GM12878 (cell line): ENCODE data around the gene RIC8B. TPM values are rescaled to one million over a fixed set of nuclear protein-coding genes. Genes with fewer than 3 reads are reported as not detected.

Experiments used
- ATAC-seq: fragments of 200-7000 bp; cut with Tn5 transposase; 3 replicates; pipeline ENCODE4 v1.9.1; 2020; ENCODE audit warnings: mild to moderate bottlenecking, moderate library complexity
- BruUV-seq: library from RNA; stranded (reverse); fragments of 400-500 nt; replicated peaks from 2 replicates; lab custom pipeline; 2021; lab: Mats Ljungman, UMichigan
- CTCF ChIA-PET: fragments of 300-600 bp; sonication (Branson Sonifier 250); formaldehyde crosslinking; extraction: SDS; loops from one replicate; lab custom pipeline; 2021; ENCODE audit warnings: inconsistent platforms; lab: Yijun Ruan, JAX
- POLR2A ChIA-PET: fragments of 350-600 bp; formaldehyde crosslinking; extraction: SDS; loops from one replicate; lab custom pipeline; 2021; ENCODE audit warnings: inconsistent platforms; lab: Charles Lee
- RAD21 ChIA-PET: fragments of 300-600 bp; sonication (Branson Sonifier 250); formaldehyde crosslinking; loops from one replicate; lab custom pipeline; 2023; ENCODE audit warnings: antibody characterized with exemption; ENCODE audit not compliant: unreplicated experiment; lab: Charles Lee
- SMC1A ChIA-PET: fragments of 300-600 bp; sonication (Branson Sonifier 250); formaldehyde crosslinking; loops from one replicate; lab custom pipeline; 2023; ENCODE audit not compliant: unreplicated experiment, uncharacterized antibody; lab: Charles Lee
- DNase-seq: peaks from one replicate; pipeline ENCODE4 v3.0.0-alpha.2; 2011; ENCODE audit warnings: low read depth, low spot score
- FAIRE-seq: peaks from 3 replicates; lab custom pipeline; 2011; peaks lifted over from hg19 to GRCh38; lab: Jason Lieb, UNC
- H2AFZ ChIP-seq: 2 replicates; pipeline ENCODE4 v1.6.0; 2011; ENCODE audit warnings: low read depth, low read length, control low read depth; ENCODE audit not compliant: control insufficient read depth
- H3K27ac ChIP-seq: 2 replicates; pipeline ENCODE4 v1.5.1; 2011; ENCODE audit warnings: control low read depth; ENCODE audit not compliant: control insufficient read depth, insufficient read depth
- H3K27me3 ChIP-seq, 2 experiments: replicated peaks in 1 of 2; 2 replicates each; pipeline versions ENCODE4 v1.6.0 to v1.6.1; 2011; ENCODE audit warnings: low read length in 1 of 2; ENCODE audit not compliant: control insufficient read depth in 2 of 2, insufficient read depth in 2 of 2
- H3K36me3 ChIP-seq, 2 experiments: 2 replicates each; pipeline ENCODE4 v1.5.1; 2011; ENCODE audit warnings: low read length in 1 of 2; ENCODE audit not compliant: control insufficient read depth in 2 of 2, insufficient read depth in 2 of 2
- H3K4me1 ChIP-seq: 2 replicates; pipeline ENCODE4 v1.6.1; 2011; ENCODE audit warnings: mild to moderate bottlenecking, low read length, moderate library complexity, mixed read lengths; ENCODE audit not compliant: control insufficient read depth, insufficient read depth
- H3K4me2 ChIP-seq: 2 replicates; pipeline ENCODE4 v1.6.0; 2011; ENCODE audit warnings: control low read depth; ENCODE audit not compliant: control insufficient read depth, insufficient read depth
- H3K4me3 ChIP-seq: fragments of 200-600 bp; sonication (generic); 2 replicates; pipeline ENCODE4 v1.5.1; 2016
- H3K79me2 ChIP-seq: 2 replicates; pipeline ENCODE4 v1.6.0; 2011; ENCODE audit warnings: low read length; ENCODE audit not compliant: control insufficient read depth, insufficient read depth
- H3K9ac ChIP-seq: 2 replicates; pipeline ENCODE4 v1.8.0; 2011; ENCODE audit warnings: low read length, control low read depth, mixed read lengths; ENCODE audit not compliant: control insufficient read depth, insufficient read depth
- H3K9me3 ChIP-seq: replicated peaks from 3 replicates; pipeline ENCODE4 v1.5.1; 2011; ENCODE audit warnings: mild to moderate bottlenecking, low read length; ENCODE audit not compliant: control insufficient read depth, insufficient read depth
- H4K20me1 ChIP-seq: 2 replicates; pipeline ENCODE4 v1.6.0; 2011; ENCODE audit not compliant: control insufficient read depth, insufficient read depth
- ATF3 ChIP-seq: IDR thresholded peaks from 2 replicates; pipeline ENCODE4 v1.6.1; 2011; ENCODE audit warnings: low read depth, mild to moderate bottlenecking, low read length, moderate library complexity, borderline replicate concordance; ENCODE audit errors: extremely low read depth
- ATF7 ChIP-seq: fragments of 450-650 bp; IDR thresholded peaks from 2 replicates; pipeline ENCODE4 v1.6.1; 2016; ENCODE audit warnings: low read depth, mild to moderate bottlenecking
- BCL3 ChIP-seq: IDR thresholded peaks from 2 replicates; pipeline ENCODE4 v1.6.1; 2011; ENCODE audit warnings: borderline replicate concordance, low read depth, mild to moderate bottlenecking, moderate library complexity, low read length; ENCODE audit not compliant: insufficient read depth, poor library complexity, severe bottlenecking
- CEBPB ChIP-seq, 2 experiments: fragments of 150-350 bp in 1 of 2; IDR thresholded peaks; 2 replicates each; pipeline ENCODE4 v1.6.1; 2012 to 2014; ENCODE audit warnings: low read depth in 2 of 2, low read length in 2 of 2, borderline replicate concordance in 1 of 2, inconsistent platforms in 1 of 2
- E4F1 ChIP-seq: fragments of 450-650 bp; IDR thresholded peaks from 2 replicates; pipeline ENCODE4 v1.6.1; 2018; ENCODE audit warnings: borderline replicate concordance, mild to moderate bottlenecking; ENCODE audit not compliant: partially characterized antibody
- HSF1 ChIP-seq: fragments of 150-350 bp; IDR thresholded peaks from 2 replicates; pipeline ENCODE4 v1.6.1; 2014; ENCODE audit warnings: mild to moderate bottlenecking, low read depth, low read length
- IRF5 ChIP-seq: fragments of 450-650 bp; IDR thresholded peaks from 2 replicates; pipeline ENCODE4 v1.6.1; 2017; ENCODE audit warnings: borderline replicate concordance
- NR2C1 ChIP-seq: fragments of 450-650 bp; IDR thresholded peaks from 2 replicates; pipeline ENCODE4 v1.6.1; 2017; ENCODE audit warnings: antibody characterized with exemption, mild to moderate bottlenecking, moderate library complexity
- RUNX3 ChIP-seq: IDR thresholded peaks from 2 replicates; pipeline ENCODE4 v1.6.1; 2012; ENCODE audit warnings: low read length, inconsistent platforms
- SIN3A ChIP-seq: IDR thresholded peaks from 2 replicates; pipeline ENCODE4 v1.6.1; 2012; ENCODE audit warnings: low read depth, low read length, improper control_type of control experiment
- SRF ChIP-seq, 2 experiments: IDR thresholded peaks; 2 replicates each; pipeline ENCODE4 v1.6.1; 2011; ENCODE audit warnings: low read depth in 2 of 2, low read length in 2 of 2, mild to moderate bottlenecking in 1 of 2, moderate library complexity in 1 of 2
- USF1 ChIP-seq: IDR thresholded peaks from 2 replicates; pipeline ENCODE4 v1.6.1; 2011; ENCODE audit warnings: borderline replicate concordance, low read depth, mild to moderate bottlenecking, moderate library complexity, mixed read lengths, low read length; ENCODE audit not compliant: insufficient read depth; ENCODE audit errors: extremely low read length
- ZNF24 ChIP-seq: fragments of 450-650 bp; IDR thresholded peaks from 2 replicates; pipeline ENCODE4 v1.6.1; 2017; ENCODE audit warnings: antibody characterized with exemption, mild to moderate bottlenecking
- ZSCAN29 ChIP-seq: fragments of 450-650 bp; IDR thresholded peaks from 2 replicates; pipeline ENCODE4 v1.6.1; 2017; ENCODE audit warnings: mild to moderate bottlenecking, moderate library complexity
- WGBS: methylation state at CpG from one replicate; pipeline ENCODE4 v1.1.6; 2016; ENCODE audit warnings: low lambda C conversion rate; ENCODE audit not compliant: insufficient replicate concordance, insufficient coverage; ENCODE audit errors: missing lambda C conversion rate; 5-methylcytosine and 5-hydroxymethylcytosine counted together
- in situ Hi-C: fragments of 300-500 bp; cut with MboI; formaldehyde crosslinking; loops from 9 replicates; pipeline ENCODE4 v1.14.3; 2018; ENCODE audit warnings: mixed read lengths
- intact Hi-C: fragments of 100-400 bp; cut with micrococcal nuclease; formaldehyde crosslinking; loops from one replicate; pipeline ENCODE4 v1.14.2; 2022; ENCODE audit not compliant: unreplicated experiment
- polyA plus RNA-seq, 11 experiments: library from polyadenylated mRNA; depleted of rRNA in 4 of 11; unstranded in 6 of 11; stranded (reverse) in 5 of 11; fragments of >200 nt; fragmentation: Nextera tagmentation in 4 of 11; fragmentation: Illumina TruSeq in 1 of 11; extraction: Ambion mirVana in 4 of 11; extraction: Trizol in 1 of 11; gene quantifications; 1 replicate in 1 of 11; 2 replicates in 10 of 11; pipeline versions ENCODE4 v1.2.1 to v1.2.3, GENCODE V29; 2011 to 2016; ENCODE audit warnings: inconsistent platforms in 2 of 11, missing spikeins in 2 of 11, low read depth in 1 of 11
- total RNA-seq, 4 experiments: library from RNA; depleted of rRNA in 3 of 4; stranded (reverse); fragments of >200 nt in 3 of 4; fragmentation: Illumina TruSeq in 1 of 4; extraction: Trizol in 1 of 4; gene quantifications; 2 replicates each; pipeline versions ENCODE4 v1.2.1 to v1.2.3, GENCODE V29; 2013 to 2021

RIC8B gene
- total and polyA plus RNA-seq, 10 of the 15 experiments (the other 5 are each of a cell fraction or from before 2014, with no cell fraction given), result 2.3 to 10.8 (median 6.2) TPM

GRCh38 chr12:106801830-106802533 lies 27.5 kb downstream of the RIC8B start:
- DNase-seq, result no peak
- H3K27me3 ChIP-seq, result no peaks in the 10 kb centered on the region
- 98% methylated on average over 4 of the region's 4 CpGs for WGBS
- H3K36me3 ChIP-seq, result peaks cover 0 to 4% of the 10 kb centered on the region in 2 experiments; a peak in 1 of 4 replicates
- ATAC-seq, result no peak
- H4K20me1 ChIP-seq, result no peaks in the 10 kb centered on the region
- BruUV-seq, result no TSS peak
- no peaks in the 10 kb centered on the region for H3K4me1 ChIP-seq
- ChIA-PET SMC1A (interaction anchor here (1.1 to 1.6 kb wide), 6 partner anchors 12 to 214 kb away, joined by 3 to 6 read pairs (median 4); no protein-coding TSS in a partner anchor), RAD21 (interaction anchor here (1.1 to 1.8 kb wide), 3 partner anchors 10 to 117 kb away, joined by 3 to 4 read pairs (median 3); no protein-coding TSS in a partner anchor), POLR2A (interaction anchor here (1.3 kb wide), 1 partner anchor 12 kb away, joined by 6 read pairs; no protein-coding TSS in a partner anchor), CTCF (interaction anchor here (1.0 to 3.1 kb wide), 4 partner anchors 12 to 120 kb away, joined by 3 to 13 read pairs (median 4); no protein-coding TSS in a partner anchor)
- no peak overlapping the region for H3K4me3 ChIP-seq
- no peaks in the 10 kb centered on the region for H3K9me3 ChIP-seq
- H2AFZ ChIP-seq, result no peak overlapping the region
- H3K4me2 ChIP-seq, result no peak overlapping the region
- intact Hi-C loops (no loop called here), in situ Hi-C loops (no loop called here)
- no peak for FAIRE-seq
- H3K27ac ChIP-seq, result no peak overlapping the region
- no peaks in the 10 kb centered on the region for H3K79me2 ChIP-seq
- no peak overlapping the region for H3K9ac ChIP-seq
- TF ChIP-seq USF1 (no peak), RUNX3 (no peak), ATF7 (no peak), ZSCAN29 (no peak), NR2C1 (no peak), E4F1 (no peak), IRF5 (no peak), ATF3 (no peak), BCL3 (no peak), ZNF24 (no peak), SIN3A (no peak), CEBPB (IDR thresholded peaks at IDR 0.05; ENCODE audit: borderline replicate concordance in 1 of 2, low read depth in 2 of 2, low read length in 2 of 2) (no peak), HSF1 (no peak), SRF (IDR thresholded peaks at IDR 0.05; ENCODE audit: low read depth in 2 of 2, low read length in 2 of 2) (no peak)
